ENCODE results near the gene GALK2. TPM values are rescaled to one million over a fixed set of nuclear protein-coding genes. Genes with fewer than 3 reads are reported as not detected.
"Not testable (repeated sequence)": the region's sequence is repeated elsewhere in the genome, so short reads cannot be mapped to it uniquely, and the experiment has no call there.

The GALK2 gene
- total RNA-seq, 1 donor from 2014 or later = 25.4 TPM

DNA sequence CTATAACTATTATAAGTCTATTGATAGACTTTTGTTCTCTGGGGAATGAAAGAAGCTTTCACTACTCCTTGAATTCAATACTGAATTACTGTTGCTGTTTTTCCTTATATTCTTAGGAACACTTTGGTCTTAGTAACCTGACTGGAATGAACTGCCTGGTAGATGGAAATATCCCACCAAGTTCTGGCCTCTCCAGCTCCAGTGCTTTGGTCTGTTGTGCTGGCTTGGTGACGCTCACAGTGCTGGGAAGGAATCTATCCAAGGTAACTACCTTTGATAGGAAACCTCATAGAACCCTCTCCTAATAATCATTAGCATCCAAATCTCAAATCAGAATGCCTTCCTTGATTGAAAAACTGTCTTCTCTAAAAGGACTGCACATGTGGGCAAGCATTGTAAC, 69.1 kb downstream of the GALK2 start:
- peaks cover 4% of the 10 kb centered on the region for H3K36me3 Mint-ChIP-seq
- TF ChIP-seq, protein P1, sequence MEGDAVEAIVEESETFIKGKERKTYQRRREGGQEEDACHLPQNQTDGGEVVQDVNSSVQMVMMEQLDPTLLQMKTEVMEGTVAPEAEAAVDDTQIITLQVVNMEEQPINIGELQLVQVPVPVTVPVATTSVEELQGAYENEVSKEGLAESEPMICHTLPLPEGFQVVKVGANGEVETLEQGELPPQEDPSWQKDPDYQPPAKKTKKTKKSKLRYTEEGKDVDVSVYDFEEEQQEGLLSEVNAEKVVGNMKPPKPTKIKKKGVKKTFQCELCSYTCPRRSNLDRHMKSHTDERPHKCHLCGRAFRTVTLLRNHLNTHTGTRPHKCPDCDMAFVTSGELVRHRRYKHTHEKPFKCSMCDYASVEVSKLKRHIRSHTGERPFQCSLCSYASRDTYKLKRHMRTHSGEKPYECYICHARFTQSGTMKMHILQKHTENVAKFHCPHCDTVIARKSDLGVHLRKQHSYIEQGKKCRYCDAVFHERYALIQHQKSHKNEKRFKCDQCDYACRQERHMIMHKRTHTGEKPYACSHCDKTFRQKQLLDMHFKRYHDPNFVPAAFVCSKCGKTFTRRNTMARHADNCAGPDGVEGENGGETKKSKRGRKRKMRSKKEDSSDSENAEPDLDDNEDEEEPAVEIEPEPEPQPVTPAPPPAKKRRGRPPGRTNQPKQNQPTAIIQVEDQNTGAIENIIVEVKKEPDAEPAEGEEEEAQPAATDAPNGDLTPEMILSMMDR (IDR thresholded peaks at IDR 0.05; ENCODE audit: unreplicated experiment) = no peak
- peak overlapping the region; percentile 97 for H3K27ac Mint-ChIP-seq
- H3K4me3 Mint-ChIP-seq = no peak overlapping the region
- H3K27me3 Mint-ChIP-seq (ENCODE audit: low read depth) = no peaks in the 10 kb centered on the region
- H3K4me1 Mint-ChIP-seq = peaks cover 28% of the 10 kb centered on the region
- DNase-seq (ENCODE audit: low spot score in 2 of 2, unreplicated experiment in 2 of 2) = no peak
- H3K9me3 Mint-ChIP-seq = peaks cover 5% of the 10 kb centered on the region

DNA sequence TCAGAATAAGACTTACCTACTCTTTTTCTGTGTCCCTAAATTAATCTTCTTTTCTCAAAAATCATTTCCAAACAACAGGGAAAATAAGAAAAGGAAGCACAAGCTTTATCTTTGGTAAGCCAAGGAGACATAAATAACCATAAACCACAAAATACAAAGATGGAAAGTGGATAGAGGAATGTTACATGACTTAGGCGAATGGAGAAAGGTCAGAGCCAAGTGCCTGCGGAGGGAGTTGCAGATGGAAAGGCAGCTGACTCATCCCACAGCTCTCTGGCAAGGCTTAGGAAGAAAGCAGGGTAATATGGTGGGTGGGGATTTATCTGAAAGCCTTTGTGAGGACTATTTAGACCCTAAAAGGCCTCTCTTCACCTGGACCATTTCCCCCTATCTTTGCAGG, 72.8 kb downstream of the GALK2 start:
- H3K9me3 Mint-ChIP-seq = peaks cover 5% of the 10 kb centered on the region
- no peak for DNase-seq (ENCODE audit: low spot score in 2 of 2, unreplicated experiment in 2 of 2)
- peaks cover 18% of the 10 kb centered on the region for H3K4me1 Mint-ChIP-seq
- H3K36me3 Mint-ChIP-seq = peaks cover 17% of the 10 kb centered on the region
- H3K27ac Mint-ChIP-seq = no peak overlapping the region
- H3K4me3 Mint-ChIP-seq = no peak overlapping the region
- no peaks in the 10 kb centered on the region for H3K27me3 Mint-ChIP-seq (ENCODE audit: low read depth)
- TF ChIP-seq, protein P1 (IDR thresholded peaks at IDR 0.05; ENCODE audit: unreplicated experiment) = no peak

DNA sequence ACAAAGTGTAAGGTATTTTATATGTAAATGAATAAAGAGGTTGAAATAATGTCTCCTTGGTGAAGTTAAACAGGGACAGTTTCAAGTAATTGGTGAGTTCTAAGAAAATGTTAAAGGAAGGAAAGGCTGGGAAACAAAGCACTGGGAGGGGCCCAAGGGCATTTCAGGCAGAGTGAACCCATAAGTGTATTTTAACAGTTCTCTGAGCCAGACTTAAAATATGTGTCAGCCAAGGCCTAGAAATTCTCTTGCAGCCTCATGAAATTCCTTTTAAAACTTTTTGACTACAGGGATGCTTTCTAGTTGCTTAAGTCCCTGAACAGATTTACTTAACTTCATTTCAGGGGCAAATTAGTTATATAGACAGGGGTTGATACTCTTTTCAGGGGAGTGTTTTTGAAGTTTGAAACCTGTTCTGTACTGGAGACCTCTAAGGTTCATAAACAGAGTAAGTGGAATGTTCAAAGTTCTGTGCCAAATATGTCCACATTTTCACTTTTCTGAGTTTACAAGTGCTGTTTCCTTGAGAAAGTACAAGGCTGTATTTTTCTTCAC, 77.6 kb downstream of the GALK2 start:
- TF ChIP-seq, protein P1 (IDR thresholded peaks at IDR 0.05; ENCODE audit: unreplicated experiment) = no peak

GRCh38 chr15:49248291-49248690, 78.2 kb downstream of the GALK2 start:
- Mint-ChIP-seq H3K4me1 (peaks cover 11% of the 10 kb centered on the region), H3K9me3 (peaks cover 21% of the 10 kb centered on the region), H3K27me3 (ENCODE audit: low read depth) (no peaks in the 10 kb centered on the region), H3K27ac (no peak overlapping the region), H3K36me3 (peaks cover 39% of the 10 kb centered on the region), H3K4me3 (no peak overlapping the region)
- no peak for DNase-seq (ENCODE audit: low spot score in 2 of 2, unreplicated experiment in 2 of 2)
- TF ChIP-seq, protein P1 (IDR thresholded peaks at IDR 0.05; ENCODE audit: unreplicated experiment) = no peak

More for the DNA sequence above, 77.6 kb downstream of the GALK2 start:
- Mint-ChIP-seq H3K9me3 (peaks cover 21% of the 10 kb centered on the region), H3K27ac (peak overlapping the region; percentile 62), H3K4me1 (peaks cover 11% of the 10 kb centered on the region), H3K27me3 (ENCODE audit: low read depth) (no peaks in the 10 kb centered on the region), H3K36me3 (peaks cover 39% of the 10 kb centered on the region), H3K4me3 (no peak overlapping the region)
- DNase-seq (ENCODE audit: low spot score in 2 of 2, unreplicated experiment in 2 of 2) = no peak

DNA sequence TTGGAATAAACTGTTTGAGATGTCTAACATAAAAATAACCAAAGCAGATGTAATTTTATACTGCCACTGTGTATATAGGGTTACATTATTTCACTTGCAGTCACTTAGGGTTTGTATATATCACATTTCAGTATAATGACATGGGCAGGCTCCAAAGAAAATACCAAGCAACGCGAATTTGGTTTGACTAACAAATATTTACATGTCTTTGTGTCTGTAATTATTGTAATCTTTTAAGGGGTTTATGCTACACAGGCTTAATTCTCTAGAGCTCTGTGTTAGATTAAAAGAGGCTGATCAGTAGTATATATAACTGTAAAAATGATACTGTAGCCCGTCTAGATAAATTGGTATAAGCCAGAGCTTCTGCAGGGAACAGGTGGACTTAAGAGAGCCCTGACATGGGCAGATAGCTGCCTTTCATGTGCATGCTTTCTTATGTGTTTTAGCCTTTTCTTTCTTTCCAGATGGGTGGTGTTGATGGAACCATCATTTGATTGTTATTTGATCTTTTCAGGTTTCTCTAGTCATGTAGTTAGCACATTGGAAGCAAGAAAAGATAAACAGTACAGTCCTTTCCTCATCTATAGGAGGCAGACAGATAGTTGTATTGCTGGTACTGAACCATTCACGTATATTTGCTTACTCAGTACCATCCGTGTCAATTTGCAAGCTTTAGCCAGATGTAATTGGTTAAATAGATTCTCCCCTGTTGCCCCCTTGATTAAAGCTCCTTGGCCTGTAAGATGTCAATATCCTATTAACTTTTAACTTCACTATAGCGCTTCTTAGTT, 86.1 kb downstream of the GALK2 start:
- TF ChIP-seq, protein P1 (IDR thresholded peaks at IDR 0.05; ENCODE audit: unreplicated experiment) = no peak
- Mint-ChIP-seq H3K27me3 (ENCODE audit: low read depth) (no peaks in the 10 kb centered on the region), H3K4me3 (no peak overlapping the region), H3K9me3 (peaks cover 8% of the 10 kb centered on the region), H3K4me1 (no peaks in the 10 kb centered on the region), H3K27ac (no peak overlapping the region), H3K36me3 (peaks cover 13% of the 10 kb centered on the region)
- DNase-seq (ENCODE audit: low spot score in 2 of 2, unreplicated experiment in 2 of 2) = no peak

DNA sequence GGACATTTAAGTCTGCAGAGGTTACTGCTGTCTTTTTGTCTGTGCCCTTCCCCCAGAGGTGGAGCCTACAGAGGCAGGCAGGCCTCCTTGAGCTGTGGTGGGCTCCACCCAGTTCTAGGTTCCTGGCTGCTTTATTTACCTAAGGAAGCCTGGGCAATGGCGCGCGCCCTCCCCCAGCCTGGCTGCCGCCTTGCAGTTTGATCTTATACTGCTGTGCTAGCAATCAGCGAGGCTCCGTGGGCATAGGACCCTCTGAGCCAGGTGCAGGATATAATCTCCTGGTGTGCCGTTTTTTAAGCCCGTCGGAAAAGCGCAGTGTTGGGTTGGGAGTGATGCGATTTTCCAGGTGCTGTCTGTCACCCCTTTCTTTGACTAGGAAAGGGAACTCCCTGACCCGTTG, 95.1 kb downstream of the GALK2 start:
- H3K27me3 Mint-ChIP-seq (ENCODE audit: low read depth); H3K4me3 Mint-ChIP-seq; H3K27ac Mint-ChIP-seq; DNase-seq (ENCODE audit: low spot score in 2 of 2, unreplicated experiment in 2 of 2); H3K4me1 Mint-ChIP-seq: not testable (repeated sequence)
- Mint-ChIP-seq H3K36me3 (peaks cover 26% of the 10 kb centered on the region), H3K9me3 (peaks cover 18% of the 10 kb centered on the region)
